HL-60 (cell line): Measurements from ENCODE around the gene PDGFA.

ENCODE experiments used
- GABPA ChIP-seq: IDR thresholded peaks from 2 replicates; pipeline ENCODE4 v1.6.1; 2012; ENCODE audit warnings: low read depth
- POLR2AphosphoS5 ChIP-seq: IDR thresholded peaks from 2 replicates; pipeline ENCODE4 v1.6.1; 2012; ENCODE audit warnings: low read depth
- SPI1 ChIP-seq: IDR thresholded peaks from 2 replicates; pipeline ENCODE4 v1.6.1; 2012; ENCODE audit warnings: low read depth, mild to moderate bottlenecking, borderline replicate concordance
- TF ChIP-seq, protein P1 (sequence below): IDR thresholded peaks from 2 replicates; pipeline ENCODE4 v1.6.1; 2012; ENCODE audit warnings: low read depth; ENCODE audit not compliant: insufficient replicate concordance
- TF ChIP-seq, protein P2 (sequence below): IDR thresholded peaks from one replicate; pipeline ENCODE4 v1.5.1; 2011; ENCODE audit warnings: low read length, control low read depth, inconsistent platforms; ENCODE audit not compliant: insufficient read depth

DNA sequence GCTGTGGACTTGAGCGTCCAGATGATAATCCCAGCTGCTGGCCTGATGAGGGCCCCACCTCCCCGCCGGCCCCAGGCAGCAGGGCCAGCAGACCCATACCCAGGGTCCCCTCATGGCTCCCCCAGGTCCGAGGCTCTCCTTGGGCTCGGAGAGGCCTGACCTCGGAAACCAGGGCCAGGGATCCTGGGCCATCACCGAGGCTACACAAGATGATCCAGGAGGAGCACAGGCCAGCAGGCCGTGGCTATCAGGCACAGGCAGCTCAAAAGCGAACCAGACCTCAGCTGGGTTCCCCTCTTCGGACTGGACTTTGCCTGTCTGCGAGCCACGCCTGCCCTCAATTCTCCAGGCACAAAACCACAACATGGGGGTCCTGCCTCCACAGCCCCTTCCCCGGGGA lies 17.4 kb downstream of the PDGFA start:
- no peak for TF ChIP-seq POLR2AphosphoS5
- TF ChIP-seq, protein P1, sequence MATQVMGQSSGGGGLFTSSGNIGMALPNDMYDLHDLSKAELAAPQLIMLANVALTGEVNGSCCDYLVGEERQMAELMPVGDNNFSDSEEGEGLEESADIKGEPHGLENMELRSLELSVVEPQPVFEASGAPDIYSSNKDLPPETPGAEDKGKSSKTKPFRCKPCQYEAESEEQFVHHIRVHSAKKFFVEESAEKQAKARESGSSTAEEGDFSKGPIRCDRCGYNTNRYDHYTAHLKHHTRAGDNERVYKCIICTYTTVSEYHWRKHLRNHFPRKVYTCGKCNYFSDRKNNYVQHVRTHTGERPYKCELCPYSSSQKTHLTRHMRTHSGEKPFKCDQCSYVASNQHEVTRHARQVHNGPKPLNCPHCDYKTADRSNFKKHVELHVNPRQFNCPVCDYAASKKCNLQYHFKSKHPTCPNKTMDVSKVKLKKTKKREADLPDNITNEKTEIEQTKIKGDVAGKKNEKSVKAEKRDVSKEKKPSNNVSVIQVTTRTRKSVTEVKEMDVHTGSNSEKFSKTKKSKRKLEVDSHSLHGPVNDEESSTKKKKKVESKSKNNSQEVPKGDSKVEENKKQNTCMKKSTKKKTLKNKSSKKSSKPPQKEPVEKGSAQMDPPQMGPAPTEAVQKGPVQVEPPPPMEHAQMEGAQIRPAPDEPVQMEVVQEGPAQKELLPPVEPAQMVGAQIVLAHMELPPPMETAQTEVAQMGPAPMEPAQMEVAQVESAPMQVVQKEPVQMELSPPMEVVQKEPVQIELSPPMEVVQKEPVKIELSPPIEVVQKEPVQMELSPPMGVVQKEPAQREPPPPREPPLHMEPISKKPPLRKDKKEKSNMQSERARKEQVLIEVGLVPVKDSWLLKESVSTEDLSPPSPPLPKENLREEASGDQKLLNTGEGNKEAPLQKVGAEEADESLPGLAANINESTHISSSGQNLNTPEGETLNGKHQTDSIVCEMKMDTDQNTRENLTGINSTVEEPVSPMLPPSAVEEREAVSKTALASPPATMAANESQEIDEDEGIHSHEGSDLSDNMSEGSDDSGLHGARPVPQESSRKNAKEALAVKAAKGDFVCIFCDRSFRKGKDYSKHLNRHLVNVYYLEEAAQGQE: no peak
- TF ChIP-seq, protein P2, sequence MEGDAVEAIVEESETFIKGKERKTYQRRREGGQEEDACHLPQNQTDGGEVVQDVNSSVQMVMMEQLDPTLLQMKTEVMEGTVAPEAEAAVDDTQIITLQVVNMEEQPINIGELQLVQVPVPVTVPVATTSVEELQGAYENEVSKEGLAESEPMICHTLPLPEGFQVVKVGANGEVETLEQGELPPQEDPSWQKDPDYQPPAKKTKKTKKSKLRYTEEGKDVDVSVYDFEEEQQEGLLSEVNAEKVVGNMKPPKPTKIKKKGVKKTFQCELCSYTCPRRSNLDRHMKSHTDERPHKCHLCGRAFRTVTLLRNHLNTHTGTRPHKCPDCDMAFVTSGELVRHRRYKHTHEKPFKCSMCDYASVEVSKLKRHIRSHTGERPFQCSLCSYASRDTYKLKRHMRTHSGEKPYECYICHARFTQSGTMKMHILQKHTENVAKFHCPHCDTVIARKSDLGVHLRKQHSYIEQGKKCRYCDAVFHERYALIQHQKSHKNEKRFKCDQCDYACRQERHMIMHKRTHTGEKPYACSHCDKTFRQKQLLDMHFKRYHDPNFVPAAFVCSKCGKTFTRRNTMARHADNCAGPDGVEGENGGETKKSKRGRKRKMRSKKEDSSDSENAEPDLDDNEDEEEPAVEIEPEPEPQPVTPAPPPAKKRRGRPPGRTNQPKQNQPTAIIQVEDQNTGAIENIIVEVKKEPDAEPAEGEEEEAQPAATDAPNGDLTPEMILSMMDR: no peak
- no peak for TF ChIP-seq GABPA
- TF ChIP-seq SPI1: no peak
